ENCODE results near the gene FYN.

GRCh38 chr6:111784433-111784832 is 88.8 kb downstream of the FYN start:
- TF ChIP-seq CTCF (IDR thresholded peaks at IDR 0.05; ENCODE audit: insufficient read depth, low read length, poor library complexity, severe bottlenecking) (no peak), EZH2phosphoT487 (conservative IDR thresholded peaks at IDR 0.05; ENCODE audit: low read length) (no peak)

Measured in SU-DHL-6 (cell line).